Cardiac septum (tissue), 1 donor: ENCODE data around the gene PRKN. TPM values are rescaled to one million over a fixed set of nuclear protein-coding genes. Genes with fewer than 3 reads are reported as not detected.
"Not testable (repeated sequence)": the region's sequence is repeated elsewhere in the genome, so short reads cannot be mapped to it uniquely, and the experiment has no call there.

Experiments used
- DNase-seq: peaks from one replicate; pipeline ENCODE4 v3.0.0-alpha.2; 2020; ENCODE audit warnings: low spot score
- intact Hi-C: fragments of 100-400 bp; cut with DNase I; formaldehyde crosslinking; loops from one replicate; pipeline ENCODE4 v1.14.0; 2022
- total RNA-seq: library from RNA; stranded (reverse); fragmentation: NEBNext Ultra II Directional; extraction: Animal tissue kit (Norgen Biotek cat#: 25700); gene quantifications from one replicate; pipeline ENCODE4 v1.2.1, GENCODE V29; 2021
- donor health status: DM: no; HTN: no; CAD: no.

PRKN gene
- total RNA-seq, 1 donor from 2014 or later: 23.2 TPM

DNA sequence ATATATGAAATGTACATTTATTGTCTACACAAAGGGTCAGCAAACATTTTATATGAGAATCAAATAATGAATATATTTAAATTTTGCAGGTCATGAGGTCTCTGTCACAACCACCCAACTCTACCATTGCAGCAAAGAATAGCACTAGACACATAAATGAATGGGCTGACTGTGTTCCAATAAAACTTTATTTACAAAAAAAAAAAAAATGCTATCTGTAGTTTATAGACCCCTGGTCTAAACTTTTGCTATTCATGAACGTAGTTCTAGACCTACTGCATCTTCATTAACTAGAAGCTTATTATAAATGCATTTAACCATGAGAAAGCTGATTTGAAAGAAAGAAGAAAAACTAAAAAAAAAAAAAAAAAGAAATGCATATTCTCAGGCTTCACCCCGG is 842.8 kb downstream of the PRKN start:
- no peak for DNase-seq
- intact Hi-C loops: no loop called here

DNA sequence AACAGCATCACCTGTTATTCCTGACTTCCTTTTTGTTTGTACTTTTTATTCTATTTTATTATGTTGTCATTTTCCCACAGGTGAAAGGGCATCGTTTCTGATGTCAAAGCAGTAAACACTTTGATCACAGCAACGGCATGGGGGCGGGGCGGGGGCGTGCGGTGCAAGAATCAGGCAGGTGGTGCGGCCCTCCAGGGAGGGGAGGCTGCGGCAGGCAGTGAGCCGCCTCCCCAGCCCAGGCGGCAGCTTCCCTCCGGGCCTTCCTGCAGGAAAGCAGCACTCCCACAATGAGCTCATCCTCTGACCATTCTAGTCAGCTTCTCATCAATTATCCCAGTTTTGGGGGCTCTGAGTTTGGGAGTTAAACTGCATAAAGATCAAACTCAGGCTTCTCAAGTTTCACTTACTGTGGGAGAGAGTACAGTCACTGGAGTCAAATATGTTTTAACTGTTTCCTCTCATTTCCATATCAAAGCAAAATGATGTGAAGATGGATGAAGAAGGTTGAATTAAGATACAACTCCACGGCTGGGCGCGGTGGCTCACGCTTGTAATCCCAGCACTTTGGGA is 845.3 kb downstream of the PRKN start:
- intact Hi-C loops: no loop called here
- no peak for DNase-seq

DNA sequence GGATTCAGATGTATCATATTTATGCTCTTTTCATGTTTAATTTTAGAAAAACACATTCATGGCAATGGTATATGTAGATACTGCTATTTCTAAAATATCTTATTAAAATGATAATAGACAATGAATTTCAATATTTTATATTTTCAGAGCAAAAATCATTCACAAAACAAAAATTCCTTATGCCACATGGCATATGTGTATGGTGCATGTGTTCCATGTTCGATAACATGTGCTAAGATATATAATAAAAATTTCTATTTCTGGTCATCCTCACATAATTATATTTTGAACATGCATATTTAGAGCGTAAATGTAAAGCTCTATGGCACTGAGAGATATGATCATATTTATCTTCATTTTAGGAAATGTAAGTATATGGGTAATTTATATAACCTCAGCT is 847.5 kb downstream of the PRKN start:
- intact Hi-C loops: no loop called here
- no peak for DNase-seq

DNA sequence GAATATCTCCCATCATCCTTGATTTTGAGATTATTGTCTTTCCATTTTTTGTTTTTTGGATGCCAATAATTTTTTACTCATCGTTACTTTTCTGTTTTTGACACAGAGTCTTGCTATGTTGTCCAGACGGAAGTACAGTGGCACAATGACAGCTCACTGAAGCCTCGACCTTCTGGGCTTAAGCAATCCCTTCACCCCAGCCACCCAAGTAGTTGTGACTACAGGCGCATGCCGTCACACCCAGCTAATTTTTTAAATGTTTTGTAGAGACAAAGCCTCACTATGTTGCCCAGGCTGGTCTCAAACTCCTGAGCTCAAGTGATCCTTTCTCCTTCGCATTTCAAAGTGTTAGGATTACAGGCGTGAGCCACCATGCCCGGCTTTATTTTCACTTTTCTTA is 851.3 kb downstream of the PRKN start:
- DNase-seq: no peak
- intact Hi-C loops: no loop called here

DNA sequence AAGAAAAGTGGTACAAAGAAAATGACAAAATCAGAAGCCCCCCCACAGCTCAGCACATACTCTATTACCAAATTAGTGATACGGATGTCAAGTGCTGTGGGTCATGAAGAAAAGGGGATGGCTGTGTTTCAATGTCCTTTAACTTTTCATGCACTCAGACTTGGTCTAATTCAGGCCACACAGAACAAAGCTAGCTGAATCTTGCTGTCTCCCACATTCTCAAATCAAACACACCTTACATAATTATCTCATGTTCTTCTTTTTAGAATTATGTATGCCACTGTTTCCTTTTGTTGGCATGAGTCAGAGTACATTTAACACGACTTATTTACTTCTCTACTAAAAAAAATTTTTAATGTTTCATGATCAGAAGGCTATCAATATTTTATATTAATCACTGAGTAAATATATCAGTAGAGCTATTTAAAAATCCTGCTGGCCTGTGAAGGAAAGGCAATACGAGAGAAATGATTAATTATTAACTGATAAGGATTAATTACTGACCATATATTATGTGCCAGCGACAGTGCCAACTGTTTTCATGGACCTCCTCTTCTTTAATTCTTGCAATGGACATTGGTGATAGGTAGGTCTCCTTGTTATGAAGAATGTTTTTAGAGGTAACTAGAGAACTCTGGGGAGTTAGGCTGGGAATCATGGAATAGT is 857.2 kb downstream of the PRKN start:
- intact Hi-C loops: no loop called here
- no peak for DNase-seq

DNA sequence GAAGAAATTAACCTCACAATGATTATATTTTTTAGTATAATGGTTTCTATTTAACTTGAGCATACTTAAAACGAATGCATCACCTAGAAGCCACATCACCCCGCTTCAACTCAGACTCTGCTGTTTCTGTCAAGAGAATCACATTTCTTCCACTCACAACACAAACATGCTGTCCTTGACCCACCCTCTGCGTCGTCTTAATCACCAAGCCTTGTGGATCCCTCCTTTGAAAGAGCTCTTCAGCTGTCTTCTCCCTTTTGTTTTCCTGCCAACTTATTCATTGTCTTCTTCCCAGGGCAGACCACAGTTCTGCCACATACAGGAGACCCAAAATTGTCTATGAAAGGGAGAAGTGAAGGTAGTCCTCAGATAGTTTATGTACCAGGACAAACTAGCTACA is 858.1 kb downstream of the PRKN start:
- DNase-seq: no peak
- intact Hi-C loops: no loop called here

DNA sequence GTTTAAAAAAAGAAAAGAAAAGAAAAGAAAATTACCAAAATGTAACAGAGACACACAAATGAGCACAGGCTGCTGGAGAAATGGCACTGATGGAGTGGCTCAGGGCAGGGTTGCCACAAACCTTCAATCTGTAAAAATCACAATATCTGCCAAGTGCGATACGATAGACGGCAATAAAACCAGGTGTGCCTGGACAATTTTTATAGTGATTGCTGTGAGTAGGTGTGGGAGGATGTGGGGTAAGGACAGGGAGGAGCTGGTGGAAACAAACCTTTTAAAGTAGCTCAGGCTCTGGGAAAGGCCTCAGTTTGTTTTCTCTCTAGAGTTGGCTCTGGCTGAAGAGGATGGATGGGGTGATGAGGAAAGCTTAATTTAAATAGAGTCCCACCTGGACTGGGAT is 861.0 kb downstream of the PRKN start:
- intact Hi-C loops: no loop called here

DNA sequence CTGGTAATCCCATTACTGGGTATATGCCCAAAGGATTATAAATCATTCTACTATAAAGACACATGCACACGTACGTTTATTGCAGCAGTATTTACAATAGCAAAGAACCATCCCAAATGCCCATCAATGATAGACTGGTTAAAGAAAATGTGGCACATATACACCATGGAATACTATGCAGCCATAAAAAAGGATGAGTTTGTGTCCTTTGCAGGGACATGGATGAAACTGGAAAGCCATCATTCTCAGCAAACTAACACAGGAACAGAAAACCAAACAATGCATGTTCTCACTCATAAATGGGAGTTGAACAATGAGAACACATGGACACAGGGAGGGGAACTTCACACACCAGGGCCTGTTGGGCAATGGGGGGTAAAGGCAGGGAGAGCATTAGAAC is 866.5 kb downstream of the PRKN start:
- DNase-seq, intact Hi-C loops: not testable (repeated sequence)

More for the DNA sequence above, 861.0 kb downstream of the PRKN start:
- no peak for DNase-seq

DNA sequence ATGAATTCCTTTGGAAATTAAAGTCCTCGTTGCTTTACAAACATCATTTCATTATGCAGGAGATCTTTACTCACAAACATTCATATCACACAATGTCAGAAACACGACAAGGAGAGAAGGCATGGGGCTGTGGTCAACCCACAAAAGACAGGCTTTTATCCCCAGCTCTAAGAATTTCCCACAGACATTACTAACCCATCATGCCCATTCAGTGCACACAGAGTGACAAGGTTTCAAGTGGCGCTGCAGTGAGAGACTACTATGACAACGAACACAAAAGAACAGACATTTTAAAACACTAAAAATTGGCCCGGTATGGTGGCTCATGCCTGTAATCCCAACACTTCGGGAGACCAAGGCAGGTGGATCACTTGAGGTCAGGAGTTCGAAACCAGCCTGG is 873.9 kb downstream of the PRKN start:
- no peak for DNase-seq
- intact Hi-C loops: no loop called here

DNA sequence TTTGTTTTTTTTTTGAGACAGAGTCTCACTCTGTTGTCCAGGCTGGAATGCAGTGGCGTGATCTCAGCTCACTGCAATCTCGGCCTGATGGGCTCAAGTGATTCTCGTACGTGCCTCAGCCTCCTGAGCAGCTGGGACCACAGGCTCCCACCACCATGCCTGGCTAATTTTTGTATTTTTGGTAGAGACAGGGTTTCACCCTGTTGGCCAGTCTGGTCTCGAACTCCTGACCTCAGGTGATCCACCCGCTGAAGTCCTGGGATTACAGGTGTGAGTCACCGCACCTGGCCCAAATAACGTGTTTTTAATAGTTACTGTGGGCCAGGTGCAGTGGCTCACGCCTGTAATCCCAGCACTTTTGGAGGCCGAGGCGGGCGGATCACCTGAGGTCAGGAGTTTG is 876.1 kb downstream of the PRKN start:
- intact Hi-C loops, DNase-seq: not testable (repeated sequence)

DNA sequence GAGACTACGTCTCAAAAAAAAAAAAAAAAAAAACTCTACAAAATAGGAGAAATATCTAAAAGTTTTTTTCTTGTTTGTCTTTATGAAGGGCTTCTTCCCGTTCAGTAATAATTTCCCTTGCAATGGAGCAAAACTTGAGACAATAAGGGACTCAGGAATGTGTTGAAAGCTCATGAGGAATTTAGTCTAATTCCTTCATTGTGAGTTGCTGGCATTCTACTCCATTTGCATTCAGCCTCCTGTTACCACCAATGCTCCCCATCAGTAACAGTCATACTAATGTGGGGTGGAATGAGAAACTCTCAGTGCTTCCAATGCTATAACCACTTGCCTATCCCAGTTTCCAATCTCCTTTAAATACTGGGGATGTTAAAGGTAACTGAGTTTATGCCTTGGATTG is 877.0 kb downstream of the PRKN start:
- no peak for DNase-seq
- intact Hi-C loops: no loop called here

DNA sequence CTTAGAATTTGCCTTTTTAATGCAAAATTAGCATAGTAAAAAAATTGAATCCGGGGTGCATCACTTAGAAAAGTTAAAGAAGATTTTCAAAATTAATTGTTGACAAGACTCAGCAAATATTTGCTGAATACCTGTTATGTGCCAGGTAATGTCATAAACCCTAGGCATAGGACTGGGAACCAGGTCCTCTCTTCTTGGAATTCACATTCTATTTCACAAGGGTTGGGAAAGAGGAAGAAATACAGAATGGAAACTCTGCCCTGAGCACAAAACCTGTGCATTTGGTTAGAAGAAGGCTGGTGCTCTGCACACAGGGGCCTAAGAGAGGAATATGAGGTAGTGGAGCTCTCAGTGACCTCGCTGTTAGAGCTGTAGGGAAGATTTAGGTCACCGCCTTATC is 879.9 kb downstream of the PRKN start:
- intact Hi-C loops: no loop called here
- DNase-seq: no peak

DNA sequence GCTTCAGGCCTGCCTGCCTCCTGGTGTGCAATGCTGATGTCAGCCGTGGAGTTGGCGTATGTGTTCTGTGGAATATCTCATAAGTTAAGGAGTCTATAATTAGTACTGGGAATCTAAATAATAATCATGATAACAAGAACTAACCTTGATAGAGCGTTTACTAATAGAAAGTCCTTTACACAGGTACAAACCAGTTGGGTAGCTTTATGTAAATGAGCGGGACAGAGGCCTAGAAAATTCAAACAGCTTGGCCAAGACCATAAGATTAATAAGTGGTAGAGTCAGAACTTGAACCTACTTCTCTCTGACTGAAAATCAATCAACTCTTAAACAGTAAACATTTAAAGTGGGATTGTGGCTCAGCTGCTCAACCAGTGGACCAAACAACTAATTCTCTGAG is 882.8 kb downstream of the PRKN start:
- intact Hi-C loops: no loop called here
- no peak for DNase-seq

DNA sequence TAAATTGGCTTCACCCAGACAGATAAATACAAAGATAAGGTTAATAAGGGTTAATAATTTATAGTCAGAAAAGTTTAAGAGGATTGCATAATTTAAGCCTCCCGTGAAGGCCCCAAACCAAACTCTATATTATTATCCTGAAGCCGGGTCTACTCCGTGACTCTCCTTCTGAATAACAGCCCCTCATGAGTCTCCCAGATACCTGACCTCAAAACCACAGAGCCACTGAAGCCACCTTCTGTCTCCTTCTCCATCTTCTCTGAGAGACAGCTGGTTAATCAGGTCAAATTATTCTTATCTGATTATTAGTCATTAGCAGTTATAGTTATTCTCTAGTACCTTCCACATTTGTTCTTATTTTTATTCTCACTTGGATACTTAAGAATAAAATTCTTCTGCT is 884.5 kb downstream of the PRKN start:
- no peak for DNase-seq
- intact Hi-C loops: no loop called here

DNA sequence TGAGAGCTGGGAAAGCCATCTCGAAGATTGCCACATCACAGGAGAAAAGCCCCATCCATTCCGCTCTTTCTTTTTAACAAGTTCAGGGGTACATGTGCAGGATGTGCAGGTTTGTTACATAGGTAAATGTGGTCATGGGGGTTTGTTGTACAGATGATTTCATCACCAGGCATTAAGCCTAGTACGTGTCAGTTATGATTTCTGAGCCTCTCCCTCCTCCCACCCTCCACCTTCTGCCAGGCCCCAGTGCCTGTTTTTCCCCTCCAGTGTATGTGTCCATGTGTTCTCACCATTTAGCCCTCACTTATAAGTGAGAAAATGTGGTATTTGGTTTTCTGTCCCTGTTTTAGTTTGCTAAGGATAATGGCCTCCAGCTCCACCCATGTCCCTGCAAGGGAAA is 887.2 kb downstream of the PRKN start:
- intact Hi-C loops: no loop called here
- no peak for DNase-seq

DNA sequence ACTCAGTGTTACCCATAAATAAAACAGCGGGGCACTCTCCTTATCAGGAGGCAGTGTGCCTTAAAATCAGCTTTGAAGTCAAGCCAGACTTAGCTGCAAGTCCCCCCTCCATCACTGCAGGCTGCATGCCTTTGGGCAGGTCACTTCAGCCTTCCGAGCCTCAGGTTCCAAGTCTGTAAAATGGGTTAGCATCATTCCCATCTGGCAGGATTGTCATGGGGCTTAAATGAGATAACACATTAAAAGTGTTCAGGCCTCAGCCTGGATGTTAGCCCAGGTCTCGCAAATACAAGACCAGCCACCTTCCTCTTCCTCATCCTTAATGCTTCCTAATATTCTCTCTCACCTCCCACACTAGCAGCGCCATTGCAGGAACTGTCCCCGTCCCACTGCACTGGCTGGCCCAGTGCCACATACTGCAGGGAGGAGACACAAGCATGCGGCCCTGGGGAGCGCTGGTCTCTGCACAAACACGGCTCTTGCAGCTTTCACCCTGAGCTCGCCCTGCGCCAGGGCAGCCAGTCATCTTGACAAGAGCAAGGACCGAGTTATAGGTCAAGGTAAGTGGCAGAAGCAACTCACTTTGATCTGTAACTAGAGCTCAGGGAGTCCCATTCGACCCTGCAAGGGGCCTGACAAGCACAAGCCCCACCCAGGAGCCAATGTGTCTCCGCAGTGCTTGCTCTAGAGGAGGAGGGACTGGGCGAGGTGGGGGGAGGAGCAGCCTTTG is 889.1 kb downstream of the PRKN start:
- DNase-seq: no peak
- intact Hi-C loops: no loop called here

DNA sequence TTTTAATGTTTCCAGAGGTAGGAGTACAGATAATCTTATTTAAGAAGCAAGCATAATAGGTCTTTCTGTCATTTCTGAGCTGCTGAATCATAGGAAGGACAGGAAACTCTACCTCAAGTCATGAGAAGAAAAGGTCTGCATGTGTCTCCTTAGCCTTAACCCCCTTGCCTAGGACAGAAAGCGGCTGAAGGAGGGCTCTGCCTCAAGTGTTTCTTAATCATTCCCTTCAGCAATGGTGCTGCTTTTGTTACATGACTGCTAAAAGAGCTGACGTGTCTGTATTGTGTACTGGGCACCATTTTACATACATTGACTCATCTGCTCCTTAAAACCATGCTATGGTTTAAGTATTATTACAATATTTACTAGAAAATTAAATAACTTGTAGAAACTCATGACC is 889.7 kb downstream of the PRKN start:
- DNase-seq: no peak
- intact Hi-C loops: no loop called here

DNA sequence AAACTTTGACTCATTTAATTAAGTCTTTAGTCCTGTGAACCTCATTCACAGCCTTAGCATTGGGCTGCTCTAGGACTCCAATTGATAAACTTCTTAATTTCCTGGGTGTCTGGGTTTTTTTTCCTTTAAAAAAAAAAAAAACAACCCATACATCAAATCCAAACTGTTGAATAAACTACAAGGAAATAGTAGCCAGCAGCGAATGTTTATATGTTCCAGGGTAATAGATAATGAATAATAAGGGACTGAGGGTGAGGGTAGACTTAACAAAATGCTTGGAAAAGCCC is 890.2 kb downstream of the PRKN start:
- intact Hi-C loops: no loop called here
- no peak for DNase-seq

DNA sequence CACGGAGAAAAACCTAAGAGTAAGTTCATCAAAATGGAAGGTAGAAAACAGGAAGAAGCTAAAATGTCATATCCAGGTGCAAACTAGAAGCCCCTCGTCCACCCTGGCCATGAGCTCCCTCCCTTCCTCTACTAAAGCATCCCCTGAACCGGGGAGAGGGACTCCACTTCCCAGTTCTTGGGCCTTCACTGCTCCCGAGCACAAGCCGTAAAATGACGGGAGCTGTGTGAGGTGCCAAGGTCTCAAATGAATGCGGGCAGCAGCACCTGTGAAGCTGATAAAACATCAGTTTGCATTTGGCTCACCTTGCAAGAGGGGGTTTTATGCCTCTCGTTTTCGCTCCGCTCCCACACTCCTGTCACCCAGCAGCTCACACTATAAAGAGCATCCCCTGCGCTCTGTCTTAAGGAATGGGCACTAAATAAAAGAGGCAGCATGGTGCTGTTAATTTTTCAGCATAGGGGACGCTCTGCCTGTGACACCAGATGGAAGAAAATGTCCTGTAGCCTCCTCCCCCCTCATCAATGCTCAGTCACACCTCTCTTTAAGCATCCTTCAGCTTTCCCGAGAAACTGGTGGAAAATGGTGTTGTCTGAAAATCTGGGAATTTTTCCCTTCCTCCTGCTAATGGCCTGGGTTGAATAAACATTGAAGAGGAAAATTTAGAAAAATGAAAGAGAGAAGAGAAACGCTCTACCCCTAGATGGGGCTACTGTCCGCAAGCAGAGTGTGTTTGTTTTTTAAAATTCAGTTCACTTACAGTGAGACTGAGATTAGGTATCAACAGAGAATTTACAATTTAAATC is 890.7 kb downstream of the PRKN start:
- DNase-seq: no peak

DNA sequence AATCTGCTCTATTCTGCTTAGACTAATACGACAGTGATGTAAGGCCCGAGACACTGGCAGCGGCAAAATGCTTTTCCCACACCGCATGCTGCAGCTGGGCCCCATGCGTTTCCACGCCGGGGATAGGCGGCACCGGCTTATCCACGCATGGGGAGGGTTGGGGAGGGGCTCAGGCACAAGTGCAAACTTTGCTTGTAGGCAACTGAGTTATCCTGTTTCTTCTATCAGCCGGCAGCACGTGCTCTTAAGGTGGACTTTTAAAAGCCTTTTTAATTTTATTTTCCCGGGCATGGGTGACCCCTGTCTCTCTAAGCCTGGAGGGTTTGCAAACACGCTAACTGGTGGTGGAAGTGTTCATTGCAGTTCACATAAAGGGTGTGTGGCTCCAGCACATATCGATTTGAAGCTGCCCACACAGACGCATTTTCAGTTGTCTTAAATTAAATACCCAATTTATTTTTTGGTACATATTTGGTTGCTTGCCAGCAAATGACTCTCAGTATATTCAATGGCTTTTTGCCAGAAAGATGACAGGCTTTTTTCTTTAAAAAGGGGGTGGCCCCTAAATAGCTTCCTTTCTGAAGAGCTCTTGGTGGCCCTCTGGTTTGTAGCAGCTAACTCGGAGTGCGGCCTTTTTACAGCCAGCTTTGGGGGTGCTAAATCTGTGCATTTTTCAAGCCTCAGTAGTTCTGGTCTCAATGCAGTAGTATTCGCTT is 891.9 kb downstream of the PRKN start:
- no peak for DNase-seq
- intact Hi-C loops: no loop called here

More for the DNA sequence above, 890.7 kb downstream of the PRKN start:
- intact Hi-C loops: no loop called here
